Hepatocyte (in vitro differentiated cells): ENCODE results near the gene ALG8.

ENCODE experiments used
- EZH2 ChIP-seq: fragments of 200-600 bp; sonication (generic); IDR thresholded peaks from 2 replicates; pipeline ENCODE4 v1.6.1; 2016; ENCODE audit warnings: antibody characterized with exemption, mild to moderate bottlenecking, borderline replicate concordance
- EZH2phosphoT487 ChIP-seq: fragments of 200-600 bp; sonication (generic); IDR thresholded peaks from one replicate; pipeline ENCODE4 v1.6.1; 2018; ENCODE audit warnings: antibody characterized with exemption, mild to moderate bottlenecking, low read depth, moderate library complexity; ENCODE audit not compliant: unreplicated experiment, severe bottlenecking
- TF ChIP-seq, protein P1 (sequence below): fragments of 200-600 bp; sonication (generic); IDR thresholded peaks from 2 replicates; pipeline ENCODE4 v1.5.1; 2016; ENCODE audit warnings: antibody characterized with exemption, mild to moderate bottlenecking; ENCODE audit not compliant: poor library complexity

DNA sequence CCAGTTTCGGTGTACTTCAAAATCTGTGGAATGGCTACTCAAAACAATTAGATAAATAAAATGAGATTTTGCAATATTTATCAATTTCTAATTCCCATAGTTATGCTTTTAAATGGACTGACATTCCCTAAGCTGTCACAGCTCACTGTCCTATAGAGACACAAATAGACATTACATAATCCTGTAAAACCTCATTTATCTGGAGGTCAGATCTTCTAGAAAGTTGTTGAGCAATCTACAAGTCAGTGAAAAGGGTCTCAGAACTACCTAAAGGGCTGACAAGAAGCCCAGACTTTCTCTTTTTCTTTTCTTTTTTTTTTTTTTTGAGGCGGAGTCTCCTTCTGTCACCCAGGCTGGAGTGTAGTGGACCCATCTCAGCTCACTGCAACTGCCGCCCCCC is 12.0 kb downstream of the ALG8 start:
- TF ChIP-seq EZH2, result no peak
- TF ChIP-seq, protein P1, sequence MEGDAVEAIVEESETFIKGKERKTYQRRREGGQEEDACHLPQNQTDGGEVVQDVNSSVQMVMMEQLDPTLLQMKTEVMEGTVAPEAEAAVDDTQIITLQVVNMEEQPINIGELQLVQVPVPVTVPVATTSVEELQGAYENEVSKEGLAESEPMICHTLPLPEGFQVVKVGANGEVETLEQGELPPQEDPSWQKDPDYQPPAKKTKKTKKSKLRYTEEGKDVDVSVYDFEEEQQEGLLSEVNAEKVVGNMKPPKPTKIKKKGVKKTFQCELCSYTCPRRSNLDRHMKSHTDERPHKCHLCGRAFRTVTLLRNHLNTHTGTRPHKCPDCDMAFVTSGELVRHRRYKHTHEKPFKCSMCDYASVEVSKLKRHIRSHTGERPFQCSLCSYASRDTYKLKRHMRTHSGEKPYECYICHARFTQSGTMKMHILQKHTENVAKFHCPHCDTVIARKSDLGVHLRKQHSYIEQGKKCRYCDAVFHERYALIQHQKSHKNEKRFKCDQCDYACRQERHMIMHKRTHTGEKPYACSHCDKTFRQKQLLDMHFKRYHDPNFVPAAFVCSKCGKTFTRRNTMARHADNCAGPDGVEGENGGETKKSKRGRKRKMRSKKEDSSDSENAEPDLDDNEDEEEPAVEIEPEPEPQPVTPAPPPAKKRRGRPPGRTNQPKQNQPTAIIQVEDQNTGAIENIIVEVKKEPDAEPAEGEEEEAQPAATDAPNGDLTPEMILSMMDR, result no peak
- no peak for TF ChIP-seq EZH2phosphoT487
